ENCODE results near the gene RHBDL1. TPM values are rescaled to one million over a fixed set of nuclear protein-coding genes. Genes with fewer than 3 reads are reported as not detected.

The RHBDL1 gene
- total and polyA plus RNA-seq, 2 donors (not counting 1 experiment from before 2014, with no cell fraction given), result 0.76 to 7.1 TPM

DNA sequence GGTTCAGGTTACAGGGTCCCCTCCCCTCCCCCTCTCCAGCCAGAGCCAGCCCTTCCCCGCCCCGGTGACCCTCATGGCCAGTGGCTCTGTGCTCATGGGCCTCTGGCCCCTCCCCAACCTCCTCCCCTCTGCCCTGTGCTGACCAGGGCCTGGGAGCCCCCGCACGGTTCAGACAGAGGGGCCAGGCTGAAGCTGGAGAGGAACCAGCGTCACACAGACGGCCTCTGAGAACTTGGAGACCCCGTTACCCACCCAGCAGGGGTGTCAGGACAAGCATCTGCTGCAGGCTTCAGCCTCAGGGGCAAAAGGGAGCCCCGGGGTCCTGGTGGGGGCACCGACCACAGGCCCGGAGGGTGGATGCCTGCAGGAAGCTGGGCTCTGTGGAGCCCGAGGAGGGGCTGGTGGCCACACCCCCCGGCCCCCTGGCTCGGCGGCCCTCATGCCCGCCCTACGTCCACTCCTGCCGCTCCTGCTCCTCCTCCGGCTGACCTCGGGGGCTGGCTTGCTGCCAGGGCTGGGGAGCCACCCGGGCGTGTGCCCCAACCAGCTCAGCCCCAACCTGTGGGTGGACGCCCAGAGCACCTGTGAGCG is 44.6 kb upstream of the RHBDL1 start, which contains the start of gene WFIKKN1:
TSS of gene WFIKKN1 (plus strand) at position 171 of the 591 bp plus-strand sequence. CDS start at position 440, 269 bp downstream.
- DNase-seq (ENCODE audit: low read depth in 2 of 2), result no peak
- H3K9me3 ChIP-seq (ENCODE audit: control insufficient read depth, insufficient read depth, low read depth, low read length), result no peaks in the 10 kb centered on the region
- no peak within 1 kb of the TSS for H3K9ac ChIP-seq (ENCODE audit: insufficient read depth, low read length)

DNA sequence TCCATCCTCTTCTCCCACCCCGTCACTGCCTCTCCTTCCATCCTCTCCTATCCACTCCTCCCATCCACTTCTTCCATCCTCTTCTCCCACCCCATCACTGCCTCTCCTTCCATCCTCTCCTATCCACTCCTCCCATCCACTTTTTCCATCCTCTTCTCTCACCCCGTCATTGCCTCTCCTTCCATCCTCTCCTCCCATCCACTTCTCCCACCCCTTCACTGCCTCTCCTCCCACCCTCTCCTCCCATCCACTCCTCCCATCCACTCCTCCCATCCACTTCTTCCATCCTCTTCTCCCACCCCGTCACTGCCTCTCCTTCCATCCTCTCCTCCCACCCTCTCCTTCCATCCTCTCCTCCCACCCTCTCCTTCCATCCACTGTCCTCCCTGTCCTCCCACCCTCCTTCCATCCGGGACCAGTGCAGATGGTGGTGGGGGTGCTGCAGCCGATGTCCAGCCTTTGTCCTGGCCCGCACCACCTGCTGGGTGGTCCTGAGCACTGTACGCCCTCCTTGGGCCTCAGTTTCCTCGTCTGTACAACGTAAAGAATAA is 43.6 kb upstream of the RHBDL1 start:
- peaks cover 15% of the 10 kb centered on the region for H3K36me3 ChIP-seq (ENCODE audit: control insufficient read depth, insufficient read depth, low read length)
- H3K4me3 ChIP-seq (replicated peaks in 1 of 4; ENCODE audit: control extremely low read depth in 1 of 4, insufficient read depth in 1 of 4, low read depth in 3 of 4, low read length in 4 of 4), result no peak overlapping the region
- H4K20me1 ChIP-seq (ENCODE audit: control insufficient read depth, extremely low read depth, insufficient read depth, low read length), result no peaks in the 10 kb centered on the region
- no peak overlapping the region for H3K4me2 ChIP-seq (ENCODE audit: extremely low read depth, insufficient read depth, low read length)
- H3K9me3 ChIP-seq (ENCODE audit: control insufficient read depth, insufficient read depth, low read depth, low read length), result no peaks in the 10 kb centered on the region
- no peak overlapping the region for H2AFZ ChIP-seq (ENCODE audit: low read length)
- no peak overlapping the region for H3K9ac ChIP-seq (ENCODE audit: insufficient read depth, low read length)
- DNase-seq (ENCODE audit: low read depth in 2 of 2), result no peak
- peaks cover 4% of the 10 kb centered on the region for H3K79me2 ChIP-seq (ENCODE audit: control insufficient read depth, insufficient read depth, low read length)
- no peaks in the 10 kb centered on the region for H3K27me3 ChIP-seq (ENCODE audit: control insufficient read depth, insufficient read depth, low read length)
- no peak overlapping the region for H3K27ac ChIP-seq (ENCODE audit: insufficient read depth, low read length)
- no peaks in the 10 kb centered on the region for H3K4me1 ChIP-seq (ENCODE audit: control insufficient read depth, extremely low read depth, insufficient read depth, low read length)
- TF ChIP-seq, protein P1, sequence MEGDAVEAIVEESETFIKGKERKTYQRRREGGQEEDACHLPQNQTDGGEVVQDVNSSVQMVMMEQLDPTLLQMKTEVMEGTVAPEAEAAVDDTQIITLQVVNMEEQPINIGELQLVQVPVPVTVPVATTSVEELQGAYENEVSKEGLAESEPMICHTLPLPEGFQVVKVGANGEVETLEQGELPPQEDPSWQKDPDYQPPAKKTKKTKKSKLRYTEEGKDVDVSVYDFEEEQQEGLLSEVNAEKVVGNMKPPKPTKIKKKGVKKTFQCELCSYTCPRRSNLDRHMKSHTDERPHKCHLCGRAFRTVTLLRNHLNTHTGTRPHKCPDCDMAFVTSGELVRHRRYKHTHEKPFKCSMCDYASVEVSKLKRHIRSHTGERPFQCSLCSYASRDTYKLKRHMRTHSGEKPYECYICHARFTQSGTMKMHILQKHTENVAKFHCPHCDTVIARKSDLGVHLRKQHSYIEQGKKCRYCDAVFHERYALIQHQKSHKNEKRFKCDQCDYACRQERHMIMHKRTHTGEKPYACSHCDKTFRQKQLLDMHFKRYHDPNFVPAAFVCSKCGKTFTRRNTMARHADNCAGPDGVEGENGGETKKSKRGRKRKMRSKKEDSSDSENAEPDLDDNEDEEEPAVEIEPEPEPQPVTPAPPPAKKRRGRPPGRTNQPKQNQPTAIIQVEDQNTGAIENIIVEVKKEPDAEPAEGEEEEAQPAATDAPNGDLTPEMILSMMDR (conservative IDR thresholded peaks at IDR 0.05 in 1 of 2, IDR thresholded peaks at IDR 0.05 in 1 of 2; ENCODE audit: low read depth in 1 of 2, low read length in 2 of 2), result no peak

More for the DNA sequence above, 44.6 kb upstream of the RHBDL1 start, which contains the start of gene WFIKKN1:
- H4K20me1 ChIP-seq (ENCODE audit: control insufficient read depth, extremely low read depth, insufficient read depth, low read length), result no peaks in the 10 kb centered on the region
- H3K4me3 ChIP-seq (replicated peaks in 1 of 4; ENCODE audit: control extremely low read depth in 1 of 4, insufficient read depth in 1 of 4, low read depth in 3 of 4, low read length in 4 of 4), result no peak within 1 kb of the TSS
- H3K27me3 ChIP-seq (ENCODE audit: control insufficient read depth, insufficient read depth, low read length), result no peaks in the 10 kb centered on the region
- H3K4me2 ChIP-seq (ENCODE audit: extremely low read depth, insufficient read depth, low read length), result no peak within 1 kb of the TSS
- peaks cover 4% of the 10 kb centered on the region for H3K79me2 ChIP-seq (ENCODE audit: control insufficient read depth, insufficient read depth, low read length)
- no peak within 1 kb of the TSS for H2AFZ ChIP-seq (ENCODE audit: low read length)
- H3K4me1 ChIP-seq (ENCODE audit: control insufficient read depth, extremely low read depth, insufficient read depth, low read length), result peaks cover 2% of the 10 kb centered on the region
- TF ChIP-seq, protein P1 (conservative IDR thresholded peaks at IDR 0.05 in 1 of 2, IDR thresholded peaks at IDR 0.05 in 1 of 2; ENCODE audit: low read depth in 1 of 2, low read length in 2 of 2), result no peak
- no peak for TF ChIP-seq EZH2 (IDR thresholded peaks at IDR 0.05; ENCODE audit: low read length, missing control alignments)
- peaks cover 17% of the 10 kb centered on the region for H3K36me3 ChIP-seq (ENCODE audit: control insufficient read depth, insufficient read depth, low read length)
- no peak within 1 kb of the TSS for H3K27ac ChIP-seq (ENCODE audit: insufficient read depth, low read length)

DNA sequence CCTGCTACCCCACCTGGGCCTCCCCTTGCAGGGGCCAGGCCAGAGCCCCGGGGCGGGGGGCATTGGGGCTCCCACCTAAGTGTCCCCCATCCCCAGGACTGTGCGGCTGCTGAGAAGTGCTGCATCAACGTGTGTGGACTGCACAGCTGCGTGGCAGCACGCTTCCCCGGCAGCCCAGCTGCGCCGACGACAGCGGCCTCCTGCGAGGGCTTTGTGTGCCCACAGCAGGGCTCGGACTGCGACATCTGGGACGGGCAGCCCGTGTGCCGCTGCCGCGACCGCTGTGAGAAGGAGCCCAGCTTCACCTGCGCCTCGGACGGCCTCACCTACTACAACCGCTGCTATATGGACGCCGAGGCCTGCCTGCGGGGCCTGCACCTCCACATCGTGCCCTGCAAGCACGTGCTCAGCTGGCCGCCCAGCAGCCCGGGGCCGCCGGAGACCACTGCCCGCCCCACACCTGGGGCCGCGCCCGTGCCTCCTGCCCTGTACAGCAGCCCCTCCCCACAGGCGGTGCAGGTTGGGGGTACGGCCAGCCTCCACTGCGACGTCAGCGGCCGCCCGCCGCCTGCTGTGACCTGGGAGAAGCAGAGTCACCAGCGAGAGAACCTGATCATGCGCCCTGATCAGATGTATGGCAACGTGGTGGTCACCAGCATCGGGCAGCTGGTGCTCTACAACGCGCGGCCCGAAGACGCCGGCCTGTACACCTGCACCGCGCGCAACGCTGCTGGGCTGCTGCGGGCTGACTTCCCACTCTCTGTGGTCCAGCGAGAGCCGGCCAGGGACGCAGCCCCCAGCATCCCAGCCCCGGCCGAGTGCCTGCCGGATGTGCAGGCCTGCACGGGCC is 42.8 kb upstream of the RHBDL1 start:
- H3K36me3 ChIP-seq (ENCODE audit: control insufficient read depth, insufficient read depth, low read length), result peaks cover 15% of the 10 kb centered on the region
- no peak overlapping the region for H2AFZ ChIP-seq (ENCODE audit: low read length)
- H3K9ac ChIP-seq (ENCODE audit: insufficient read depth, low read length), result no peak overlapping the region

More for the DNA sequence above, 42.8 kb upstream of the RHBDL1 start:
- Histone ChIP-seq H3K79me2 (ENCODE audit: control insufficient read depth, insufficient read depth, low read length) (peaks cover 4% of the 10 kb centered on the region), H3K27me3 (ENCODE audit: control insufficient read depth, insufficient read depth, low read length) (no peaks in the 10 kb centered on the region), H3K4me3 (replicated peaks in 1 of 4; ENCODE audit: control extremely low read depth in 1 of 4, insufficient read depth in 1 of 4, low read depth in 3 of 4, low read length in 4 of 4) (no peak overlapping the region), H3K9me3 (ENCODE audit: control insufficient read depth, insufficient read depth, low read depth, low read length) (no peaks in the 10 kb centered on the region), H3K4me1 (ENCODE audit: control insufficient read depth, extremely low read depth, insufficient read depth, low read length) (no peaks in the 10 kb centered on the region), H3K27ac (ENCODE audit: insufficient read depth, low read length) (no peak overlapping the region), H3K4me2 (ENCODE audit: extremely low read depth, insufficient read depth, low read length) (no peak overlapping the region), H4K20me1 (ENCODE audit: control insufficient read depth, extremely low read depth, insufficient read depth, low read length) (no peaks in the 10 kb centered on the region)
- DNase-seq (ENCODE audit: low read depth in 2 of 2), result no peak
- no peak for TF ChIP-seq EZH2 (IDR thresholded peaks at IDR 0.05; ENCODE audit: low read length, missing control alignments)
- TF ChIP-seq, protein P1 (conservative IDR thresholded peaks at IDR 0.05 in 1 of 2, IDR thresholded peaks at IDR 0.05 in 1 of 2; ENCODE audit: low read depth in 1 of 2, low read length in 2 of 2), result no peak

Data from fibroblast of lung (primary cell).